ENCODE data around the gene MAX. TPM values are rescaled to one million over a fixed set of nuclear protein-coding genes. Genes with fewer than 3 reads are reported as not detected.

The MAX gene
- total and polyA plus RNA-seq, 2 donors (not counting 1 experiment from before 2014, with no cell fraction given) = 35.0 to 85.8 TPM

DNA sequence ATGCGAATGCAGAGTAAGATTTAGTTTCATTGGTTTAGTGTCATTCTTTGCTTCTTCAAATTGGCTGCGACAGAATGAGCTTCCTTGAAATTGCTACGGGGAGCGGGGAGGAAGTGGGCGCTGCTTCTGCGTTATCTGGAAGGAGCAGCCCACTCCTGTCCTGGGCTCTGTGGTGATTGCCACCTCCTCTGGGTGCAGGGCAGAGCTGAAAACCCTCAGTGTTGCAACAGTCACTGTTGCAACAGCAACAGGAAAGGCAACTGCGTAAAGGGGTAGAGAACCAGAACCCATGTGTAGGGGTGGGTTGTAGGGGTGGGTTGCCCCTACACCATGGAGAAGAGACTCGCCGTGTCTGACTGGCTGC, 57.7 kb downstream of the MAX start:
- Histone ChIP-seq H2AFZ (ENCODE audit: low read length) (no peak overlapping the region), H3K36me3 (ENCODE audit: control insufficient read depth, insufficient read depth, low read length) (peaks cover 1% of the 10 kb centered on the region), H4K20me1 (ENCODE audit: control insufficient read depth, extremely low read depth, insufficient read depth, low read length) (no peaks in the 10 kb centered on the region), H3K27me3 (ENCODE audit: control insufficient read depth, insufficient read depth, low read length) (no peaks in the 10 kb centered on the region), H3K9me3 (ENCODE audit: control insufficient read depth, insufficient read depth, low read depth, low read length) (no peaks in the 10 kb centered on the region), H3K4me2 (ENCODE audit: extremely low read depth, insufficient read depth, low read length) (no peak overlapping the region), H3K27ac (ENCODE audit: insufficient read depth, low read length) (no peak overlapping the region), H3K4me1 (ENCODE audit: control insufficient read depth, extremely low read depth, insufficient read depth, low read length) (no peaks in the 10 kb centered on the region), H3K9ac (ENCODE audit: insufficient read depth, low read length) (no peak overlapping the region), H3K4me3 (replicated peaks in 1 of 4; ENCODE audit: control extremely low read depth in 1 of 4, insufficient read depth in 1 of 4, low read depth in 3 of 4, low read length in 4 of 4) (no peak overlapping the region), H3K79me2 (ENCODE audit: control insufficient read depth, insufficient read depth, low read length) (no peaks in the 10 kb centered on the region)
- TF ChIP-seq EZH2 (IDR thresholded peaks at IDR 0.05; ENCODE audit: low read length, missing control alignments) = no peak
- TF ChIP-seq, protein P1, sequence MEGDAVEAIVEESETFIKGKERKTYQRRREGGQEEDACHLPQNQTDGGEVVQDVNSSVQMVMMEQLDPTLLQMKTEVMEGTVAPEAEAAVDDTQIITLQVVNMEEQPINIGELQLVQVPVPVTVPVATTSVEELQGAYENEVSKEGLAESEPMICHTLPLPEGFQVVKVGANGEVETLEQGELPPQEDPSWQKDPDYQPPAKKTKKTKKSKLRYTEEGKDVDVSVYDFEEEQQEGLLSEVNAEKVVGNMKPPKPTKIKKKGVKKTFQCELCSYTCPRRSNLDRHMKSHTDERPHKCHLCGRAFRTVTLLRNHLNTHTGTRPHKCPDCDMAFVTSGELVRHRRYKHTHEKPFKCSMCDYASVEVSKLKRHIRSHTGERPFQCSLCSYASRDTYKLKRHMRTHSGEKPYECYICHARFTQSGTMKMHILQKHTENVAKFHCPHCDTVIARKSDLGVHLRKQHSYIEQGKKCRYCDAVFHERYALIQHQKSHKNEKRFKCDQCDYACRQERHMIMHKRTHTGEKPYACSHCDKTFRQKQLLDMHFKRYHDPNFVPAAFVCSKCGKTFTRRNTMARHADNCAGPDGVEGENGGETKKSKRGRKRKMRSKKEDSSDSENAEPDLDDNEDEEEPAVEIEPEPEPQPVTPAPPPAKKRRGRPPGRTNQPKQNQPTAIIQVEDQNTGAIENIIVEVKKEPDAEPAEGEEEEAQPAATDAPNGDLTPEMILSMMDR (conservative IDR thresholded peaks at IDR 0.05 in 1 of 2, IDR thresholded peaks at IDR 0.05 in 1 of 2; ENCODE audit: low read depth in 1 of 2, low read length in 2 of 2) = no peak
- no peak for DNase-seq (ENCODE audit: low read depth in 2 of 2)

DNA sequence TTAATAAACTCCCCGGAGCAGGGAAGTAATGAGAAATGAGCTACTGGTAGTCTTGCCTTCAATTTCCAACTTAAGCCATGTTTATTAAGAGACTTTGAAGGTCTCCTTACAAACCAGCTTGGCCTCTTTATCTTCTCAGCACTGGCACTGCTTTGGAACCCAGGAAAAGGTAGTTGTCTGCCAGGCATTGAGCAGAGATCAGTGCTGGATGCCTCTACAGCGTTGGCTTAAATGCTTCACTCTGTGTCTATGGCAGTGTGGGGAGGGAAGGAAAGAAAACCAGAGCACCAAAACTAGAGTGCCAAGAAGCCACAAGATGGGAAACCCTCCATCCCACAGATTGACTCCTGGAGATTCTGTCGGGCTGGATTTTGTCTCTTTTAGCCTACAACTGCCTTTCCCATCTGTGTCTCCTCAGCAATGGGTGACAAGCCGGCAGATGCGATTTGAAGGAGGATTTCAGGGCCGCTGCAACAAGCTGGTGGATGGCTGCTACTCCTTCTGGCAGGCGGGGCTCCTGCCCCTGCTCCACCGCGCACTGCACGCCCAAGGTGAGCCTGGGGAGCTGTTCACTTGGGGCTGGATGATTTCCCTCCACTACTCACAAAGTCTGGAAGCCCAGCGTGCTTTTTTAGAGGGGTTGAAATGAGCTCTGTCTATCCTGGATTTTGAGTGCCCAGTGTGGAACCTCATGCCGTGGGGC, 58.3 kb downstream of the MAX start:
- Histone ChIP-seq H2AFZ (ENCODE audit: low read length) (no peak overlapping the region), H3K9ac (ENCODE audit: insufficient read depth, low read length) (no peak overlapping the region), H3K27me3 (ENCODE audit: control insufficient read depth, insufficient read depth, low read length) (no peaks in the 10 kb centered on the region), H3K4me2 (ENCODE audit: extremely low read depth, insufficient read depth, low read length) (no peak overlapping the region), H3K9me3 (ENCODE audit: control insufficient read depth, insufficient read depth, low read depth, low read length) (no peaks in the 10 kb centered on the region), H3K4me1 (ENCODE audit: control insufficient read depth, extremely low read depth, insufficient read depth, low read length) (no peaks in the 10 kb centered on the region), H3K79me2 (ENCODE audit: control insufficient read depth, insufficient read depth, low read length) (no peaks in the 10 kb centered on the region), H3K4me3 (replicated peaks in 1 of 4; ENCODE audit: control extremely low read depth in 1 of 4, insufficient read depth in 1 of 4, low read depth in 3 of 4, low read length in 4 of 4) (no peak overlapping the region), H4K20me1 (ENCODE audit: control insufficient read depth, extremely low read depth, insufficient read depth, low read length) (no peaks in the 10 kb centered on the region), H3K36me3 (ENCODE audit: control insufficient read depth, insufficient read depth, low read length) (peaks cover 1% of the 10 kb centered on the region), H3K27ac (ENCODE audit: insufficient read depth, low read length) (no peak overlapping the region)
- no peak for DNase-seq (ENCODE audit: low read depth in 2 of 2)
- TF ChIP-seq EZH2 (IDR thresholded peaks at IDR 0.05; ENCODE audit: low read length, missing control alignments) = no peak
- TF ChIP-seq, protein P1 (conservative IDR thresholded peaks at IDR 0.05 in 1 of 2, IDR thresholded peaks at IDR 0.05 in 1 of 2; ENCODE audit: low read depth in 1 of 2, low read length in 2 of 2) = no peak

DNA sequence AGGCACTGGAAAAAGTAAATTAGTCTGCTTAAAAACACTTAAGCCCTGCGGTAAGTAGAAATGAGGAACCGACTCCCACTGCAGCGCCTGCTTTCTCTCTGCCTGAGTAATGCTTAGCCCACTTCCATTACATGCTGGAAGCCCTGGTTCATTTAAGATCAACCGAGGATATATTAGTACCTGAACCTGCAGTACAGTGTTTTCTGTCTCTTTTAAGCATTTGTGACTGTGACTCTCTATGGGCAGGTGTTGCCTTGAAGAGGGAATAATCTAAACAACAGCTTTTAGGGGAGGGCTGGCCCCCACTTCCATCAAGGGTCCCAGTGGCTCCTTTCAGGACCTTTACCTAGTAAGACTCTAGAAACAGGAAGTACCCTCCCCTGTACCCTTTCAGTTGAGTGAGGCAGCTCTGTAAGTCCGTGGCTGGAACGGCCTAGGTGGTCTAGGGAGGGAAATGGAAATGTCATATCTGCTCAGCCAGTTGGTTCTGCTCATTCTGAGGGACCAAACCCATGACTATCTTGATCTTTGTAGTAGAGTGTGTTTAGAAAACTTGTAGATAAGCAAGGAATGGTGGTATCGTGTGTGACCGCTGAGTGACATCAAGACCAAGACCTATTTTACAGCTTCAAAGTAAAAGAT, 59.5 kb downstream of the MAX start:
- Histone ChIP-seq H3K36me3 (ENCODE audit: control insufficient read depth, insufficient read depth, low read length) (peaks cover 1% of the 10 kb centered on the region), H3K27me3 (ENCODE audit: control insufficient read depth, insufficient read depth, low read length) (no peaks in the 10 kb centered on the region), H3K4me3 (replicated peaks in 1 of 4; ENCODE audit: control extremely low read depth in 1 of 4, insufficient read depth in 1 of 4, low read depth in 3 of 4, low read length in 4 of 4) (no peak overlapping the region), H3K9ac (ENCODE audit: insufficient read depth, low read length) (no peak overlapping the region), H3K4me2 (ENCODE audit: extremely low read depth, insufficient read depth, low read length) (no peak overlapping the region), H4K20me1 (ENCODE audit: control insufficient read depth, extremely low read depth, insufficient read depth, low read length) (no peaks in the 10 kb centered on the region), H2AFZ (ENCODE audit: low read length) (no peak overlapping the region), H3K79me2 (ENCODE audit: control insufficient read depth, insufficient read depth, low read length) (no peaks in the 10 kb centered on the region), H3K4me1 (ENCODE audit: control insufficient read depth, extremely low read depth, insufficient read depth, low read length) (no peaks in the 10 kb centered on the region), H3K9me3 (ENCODE audit: control insufficient read depth, insufficient read depth, low read depth, low read length) (no peaks in the 10 kb centered on the region), H3K27ac (ENCODE audit: insufficient read depth, low read length) (no peak overlapping the region)
- no peak for DNase-seq (ENCODE audit: low read depth in 2 of 2)
- TF ChIP-seq EZH2 (IDR thresholded peaks at IDR 0.05; ENCODE audit: low read length, missing control alignments) = no peak
- TF ChIP-seq, protein P1 (conservative IDR thresholded peaks at IDR 0.05 in 1 of 2, IDR thresholded peaks at IDR 0.05 in 1 of 2; ENCODE audit: low read depth in 1 of 2, low read length in 2 of 2) = no peak

All from fibroblast of lung (primary cell).